NAMALWA (cell line): Measurements from ENCODE around the gene GAS6.
"Not testable (repeated sequence)": the region's sequence is repeated elsewhere in the genome, so short reads cannot be mapped to it uniquely, and the experiment has no call there.

Experiments
- DNase-seq: peaks from one replicate; pipeline ENCODE4 v3.0.0-alpha.2; 2015; ENCODE audit warnings: low spot score

GAS6 gene

GRCh38 chr13:113837560-113838355, 26.1 kb downstream of the GAS6 start:
- DNase-seq = no peak

- DNase-seq = no peak
These were observed 26.9 kb downstream of the GAS6 start for GRCh38 chr13:113836768-113837559.

GRCh38 chr13:113835461-113836270, 28.2 kb downstream of the GAS6 start:
- no peak for DNase-seq

GRCh38 chr13:113834496-113835200, 29.2 kb downstream of the GAS6 start:
- no peak for DNase-seq

GRCh38 chr13:113834006-113834405, 29.9 kb downstream of the GAS6 start:
- DNase-seq = not testable (repeated sequence)

GRCh38 chr13:113833111-113833830, 30.6 kb downstream of the GAS6 start:
- no peak for DNase-seq

- no peak for DNase-seq
These were observed 31.2 kb downstream of the GAS6 start for GRCh38 chr13:113832631-113833030.

- no peak for DNase-seq
These were observed 31.7 kb downstream of the GAS6 start for GRCh38 chr13:113832205-113832604.

- DNase-seq = no peak
These were observed 32.8 kb downstream of the GAS6 start for GRCh38 chr13:113831061-113831460.

- not testable (repeated sequence) for DNase-seq
These were observed 33.4 kb downstream of the GAS6 start for GRCh38 chr13:113830426-113830950.

GRCh38 chr13:113828282-113828825, 35.5 kb downstream of the GAS6 start:
- DNase-seq = no peak

- DNase-seq = no peak
These were observed 36.9 kb downstream of the GAS6 start for GRCh38 chr13:113827021-113827420.

GRCh38 chr13:113826446-113826845, 37.4 kb downstream of the GAS6 start:
- not testable (repeated sequence) for DNase-seq

GRCh38 chr13:113825841-113826240, 38.0 kb downstream of the GAS6 start:
- no peak for DNase-seq

- no peak for DNase-seq
These were observed 40.1 kb downstream of the GAS6 start for GRCh38 chr13:113823771-113824170.

GRCh38 chr13:113822956-113823744, 40.7 kb downstream of the GAS6 start:
- no peak for DNase-seq

GRCh38 chr13:113822266-113822665, 41.6 kb downstream of the GAS6 start:
- DNase-seq = no peak

- DNase-seq = no peak
These were observed 42.0 kb downstream of the GAS6 start for GRCh38 chr13:113821847-113822246.

GRCh38 chr13:113820813-113821651, 42.8 kb downstream of the GAS6 start:
- DNase-seq = no peak
